Measurements from ENCODE around the gene HSPB8.

The HSPB8 gene

DNA sequence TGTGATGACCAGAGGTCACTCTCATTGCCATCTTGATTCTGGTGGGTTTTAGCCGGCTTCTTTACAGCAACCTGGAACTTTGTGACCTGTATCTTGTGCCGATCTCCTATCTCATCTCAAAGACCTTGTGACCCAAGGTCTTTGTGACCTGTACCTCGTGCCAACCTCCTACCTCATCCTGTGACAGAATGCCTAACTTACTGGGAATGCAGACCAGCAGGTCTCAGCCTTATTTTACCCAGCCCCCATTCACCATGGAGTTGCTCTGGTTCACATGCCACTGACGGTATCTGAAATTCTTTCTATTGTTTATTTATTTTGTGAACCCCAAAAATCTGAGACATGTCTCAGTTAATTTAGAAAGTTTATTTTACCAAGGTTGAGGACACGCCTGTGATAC lies 7.4 kb upstream of the HSPB8 start:
- no peak for DNase-seq (ENCODE audit: low read depth)

DNA sequence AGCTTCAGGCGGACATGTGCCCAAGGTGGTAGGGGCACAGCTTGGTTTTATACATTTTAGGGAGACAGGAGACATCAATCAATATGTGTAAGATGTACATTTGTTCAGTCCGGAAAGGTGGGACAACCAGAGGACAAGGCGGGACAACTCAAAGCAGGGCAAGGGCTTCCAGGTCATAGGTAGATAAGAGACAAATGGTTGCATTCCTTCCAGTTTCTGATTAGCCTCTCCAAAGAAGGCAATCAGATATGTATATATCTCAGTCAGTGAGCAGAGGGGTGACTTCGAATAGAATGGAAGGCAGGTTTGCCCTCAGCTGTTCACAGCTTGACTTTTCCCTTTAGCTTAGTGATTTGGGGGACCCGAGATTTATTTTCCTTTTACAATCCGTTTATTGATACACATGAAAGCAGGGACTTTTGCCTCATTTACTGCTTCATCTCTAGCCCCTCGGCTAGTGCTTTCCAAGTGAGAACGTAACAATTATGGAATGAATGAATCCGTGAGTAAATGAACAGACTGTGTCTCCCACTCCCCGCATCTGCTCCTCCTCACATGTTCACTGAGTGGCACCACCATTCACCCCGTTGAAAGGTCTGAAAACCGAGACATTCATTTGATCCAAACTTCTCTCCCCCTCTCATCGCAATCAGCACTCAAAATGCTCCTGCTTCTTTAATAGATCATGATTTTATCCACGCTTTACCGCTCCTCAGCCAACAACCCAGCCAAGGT lies 6.9 kb upstream of the HSPB8 start:
- no peak for DNase-seq (ENCODE audit: low read depth)

DNA sequence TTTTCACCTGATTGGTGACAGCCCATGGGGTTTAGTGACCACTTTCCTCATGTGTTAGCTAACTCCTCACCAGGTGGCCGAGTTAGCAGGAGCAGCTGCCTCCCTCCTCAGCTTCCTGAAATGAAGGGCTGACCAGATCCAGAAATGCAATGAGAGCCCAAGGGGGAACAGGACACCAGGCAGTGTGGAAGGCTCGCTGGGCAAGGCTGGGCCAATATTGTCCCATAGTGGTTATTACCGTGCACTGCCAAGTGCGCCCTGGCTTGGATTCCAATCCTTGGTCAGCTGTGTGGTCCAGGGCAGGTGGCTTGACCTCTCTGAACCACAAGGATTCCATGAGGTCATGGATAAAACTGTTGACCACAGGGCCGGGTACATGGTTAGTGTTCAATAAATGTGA lies 3.6 kb upstream of the HSPB8 start:
- DNase-seq (ENCODE audit: low read depth), result no peak

DNA sequence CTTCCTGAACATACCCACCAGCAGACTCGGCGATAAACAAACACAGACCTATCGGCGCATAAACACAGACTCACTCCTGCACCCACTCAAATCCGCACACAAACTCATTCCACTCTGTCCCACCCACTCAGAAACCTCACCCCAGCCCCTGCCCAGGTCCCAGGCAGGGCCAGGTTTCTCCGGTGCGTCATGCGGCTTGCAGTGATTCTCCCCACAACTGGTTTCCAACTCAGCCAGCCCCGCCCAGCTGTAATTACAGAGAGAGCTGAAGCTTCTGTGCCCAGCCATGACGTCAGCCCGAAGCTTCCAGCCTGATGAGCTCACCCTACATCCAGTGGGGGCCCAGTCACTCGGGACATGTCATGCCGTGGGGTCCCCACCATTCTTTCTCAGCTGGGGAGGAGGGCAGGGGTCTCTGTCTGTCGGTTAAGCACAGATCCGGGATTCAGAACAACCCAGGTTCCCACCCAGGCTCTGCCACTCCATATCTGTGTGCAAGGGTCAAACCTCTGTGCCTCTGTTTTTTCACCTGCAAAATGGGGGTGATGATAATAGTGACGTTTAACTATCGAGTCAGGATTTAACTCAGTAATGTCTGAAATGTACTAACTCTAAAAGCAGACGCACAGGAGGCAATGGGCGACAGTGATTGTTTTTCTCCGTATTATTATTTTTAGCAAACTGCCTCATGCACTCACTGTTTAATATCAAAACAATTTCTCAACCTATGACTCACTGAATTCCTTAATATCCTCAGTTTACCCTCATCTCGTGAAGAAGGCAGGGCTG lies 2.3 kb upstream of the HSPB8 start:
- DNase-seq (ENCODE audit: low read depth), result no peak

DNA sequence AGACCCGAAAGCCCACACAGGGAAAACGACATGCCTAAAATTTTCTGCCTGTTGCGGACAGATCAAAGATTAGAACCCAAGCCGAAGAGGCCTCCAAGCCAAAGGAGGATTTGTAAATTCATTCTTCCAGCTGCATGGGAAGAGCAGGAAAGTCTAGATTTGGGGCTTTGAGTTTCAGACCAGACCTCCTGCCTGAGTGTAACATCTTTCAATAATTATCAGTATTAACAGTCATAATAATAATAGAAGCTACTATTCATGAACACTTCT lies 1.7 kb upstream of the HSPB8 start:
- no peak for DNase-seq (ENCODE audit: low read depth)

DNA sequence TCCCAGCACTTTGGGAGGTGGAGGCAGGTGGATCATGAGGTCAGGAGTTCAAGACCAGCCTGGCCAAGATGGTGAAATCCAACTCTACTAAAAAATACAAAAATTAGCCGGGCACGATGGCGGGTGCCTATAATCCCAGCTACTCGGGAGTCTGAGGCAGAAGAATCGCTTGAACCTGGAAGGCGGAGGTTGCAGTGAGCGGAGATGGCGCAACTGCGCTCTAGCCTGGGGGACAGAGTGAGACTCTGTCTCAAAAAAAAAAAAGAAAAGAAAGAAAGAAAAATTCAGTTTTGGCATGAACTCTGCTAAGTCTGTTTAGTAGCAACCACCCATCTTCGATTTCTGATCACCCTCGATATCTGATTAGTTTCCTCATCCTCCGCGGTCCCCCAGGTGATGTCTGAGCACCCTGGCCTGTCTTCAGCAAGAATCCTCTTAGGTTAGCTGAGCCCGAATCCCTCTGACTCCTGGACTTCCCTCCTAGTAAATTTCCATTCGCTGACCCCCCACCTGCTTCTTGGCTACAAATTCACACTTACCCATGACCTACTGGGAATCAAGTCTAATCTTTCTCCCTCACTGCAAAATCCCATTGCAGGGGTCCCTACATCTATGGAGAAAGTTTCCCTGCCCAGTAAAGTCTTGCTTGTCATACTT lies 879 bp upstream of the HSPB8 start:
- DNase-seq (ENCODE audit: low read depth), result no peak

DNA sequence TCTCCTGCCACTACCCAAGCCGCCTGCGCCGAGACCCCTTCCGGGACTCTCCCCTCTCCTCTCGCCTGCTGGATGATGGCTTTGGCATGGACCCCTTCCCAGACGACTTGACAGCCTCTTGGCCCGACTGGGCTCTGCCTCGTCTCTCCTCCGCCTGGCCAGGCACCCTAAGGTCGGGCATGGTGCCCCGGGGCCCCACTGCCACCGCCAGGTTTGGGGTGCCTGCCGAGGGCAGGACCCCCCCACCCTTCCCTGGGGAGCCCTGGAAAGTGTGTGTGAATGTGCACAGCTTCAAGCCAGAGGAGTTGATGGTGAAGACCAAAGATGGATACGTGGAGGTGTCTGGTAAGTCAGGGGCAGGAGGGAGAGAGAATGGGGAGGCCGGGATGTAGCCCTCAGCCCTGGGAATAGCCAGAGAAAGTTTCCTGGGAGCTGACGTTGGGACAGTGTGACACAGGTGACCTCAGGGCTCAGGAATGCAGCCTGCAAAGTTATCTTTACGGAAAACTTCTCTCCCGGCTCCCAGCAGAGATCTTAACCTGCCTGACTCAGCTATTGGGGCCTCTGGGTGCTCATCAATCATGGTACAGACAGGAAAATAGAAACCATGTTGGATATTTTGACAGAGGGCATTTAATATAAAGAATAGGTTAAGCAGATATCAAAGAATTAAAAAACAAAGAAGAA lies 747 bp downstream of the HSPB8 start:
- DNase-seq (ENCODE audit: low read depth), result no peak

DNA sequence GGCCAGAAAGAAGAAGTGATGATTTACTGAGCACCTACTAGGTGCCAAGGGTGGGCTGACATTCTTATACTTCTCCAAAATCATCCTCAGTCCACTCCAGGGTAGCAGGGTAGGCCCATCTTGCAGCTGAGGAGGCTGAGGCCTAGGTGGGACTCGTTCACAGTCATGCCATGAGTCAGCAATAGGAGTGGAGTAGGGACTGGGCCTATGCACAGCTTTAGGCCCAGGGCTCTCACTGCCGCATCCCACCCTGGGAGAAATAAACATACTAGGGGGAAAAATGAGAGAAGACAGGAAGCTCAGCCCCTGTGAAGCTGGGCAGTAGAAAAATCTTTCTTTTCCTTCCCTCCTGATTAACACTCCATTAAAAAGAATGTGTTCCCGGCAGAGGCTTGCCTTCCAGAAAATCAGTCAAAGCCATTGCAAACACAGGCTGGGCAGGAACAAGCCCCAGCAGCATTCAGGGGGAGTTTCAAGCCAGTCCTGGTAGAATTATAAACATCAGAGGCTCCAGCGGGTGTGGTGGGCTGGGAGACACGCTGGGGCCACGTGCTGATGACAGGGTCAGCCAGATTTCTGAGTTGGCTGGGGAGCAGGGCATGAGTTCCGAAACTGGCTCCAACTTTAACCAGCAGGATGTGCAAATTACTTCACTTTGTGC lies 1.8 kb downstream of the HSPB8 start:
- no peak for DNase-seq (ENCODE audit: low read depth)

DNA sequence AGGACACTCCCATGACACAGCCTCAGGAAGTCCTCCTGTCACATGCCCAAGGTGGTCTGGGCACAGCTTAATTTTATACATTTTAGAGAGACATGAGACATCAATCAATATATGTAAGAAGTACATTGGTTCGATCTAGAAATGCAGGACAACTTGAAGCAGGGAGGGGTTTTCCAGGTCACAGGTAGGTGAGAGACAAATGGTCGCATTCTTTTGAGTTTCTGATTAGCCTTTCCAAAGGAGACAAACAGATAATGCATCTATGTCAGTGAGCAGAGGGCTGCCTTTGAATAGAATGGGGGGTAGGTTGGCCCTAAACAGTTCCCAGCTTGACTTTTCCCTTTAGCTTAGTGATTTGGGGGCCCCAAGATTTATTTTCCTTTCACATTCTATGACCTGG lies 2.5 kb downstream of the HSPB8 start:
- no peak for DNase-seq (ENCODE audit: low read depth)

DNA sequence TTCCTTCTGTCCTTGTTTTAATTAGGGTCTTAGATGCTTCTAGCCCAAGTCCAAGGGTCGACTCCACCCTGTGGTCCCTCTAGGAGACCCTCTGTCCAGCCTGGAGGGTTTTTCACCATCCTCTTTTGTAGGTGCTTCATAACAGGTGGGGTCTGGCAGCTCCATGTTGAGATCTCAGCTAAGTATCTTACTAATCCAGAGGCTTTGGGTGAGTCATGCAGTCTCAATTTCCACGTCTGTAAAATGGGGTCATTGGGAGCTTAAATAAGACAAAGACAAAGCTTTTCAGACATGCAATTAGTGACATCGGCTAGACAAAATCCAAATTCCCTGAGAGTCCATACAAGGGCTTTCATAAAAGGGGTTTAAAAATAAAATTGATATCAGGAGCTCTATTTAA lies 3.2 kb downstream of the HSPB8 start:
- no peak for DNase-seq (ENCODE audit: low read depth)

DNA sequence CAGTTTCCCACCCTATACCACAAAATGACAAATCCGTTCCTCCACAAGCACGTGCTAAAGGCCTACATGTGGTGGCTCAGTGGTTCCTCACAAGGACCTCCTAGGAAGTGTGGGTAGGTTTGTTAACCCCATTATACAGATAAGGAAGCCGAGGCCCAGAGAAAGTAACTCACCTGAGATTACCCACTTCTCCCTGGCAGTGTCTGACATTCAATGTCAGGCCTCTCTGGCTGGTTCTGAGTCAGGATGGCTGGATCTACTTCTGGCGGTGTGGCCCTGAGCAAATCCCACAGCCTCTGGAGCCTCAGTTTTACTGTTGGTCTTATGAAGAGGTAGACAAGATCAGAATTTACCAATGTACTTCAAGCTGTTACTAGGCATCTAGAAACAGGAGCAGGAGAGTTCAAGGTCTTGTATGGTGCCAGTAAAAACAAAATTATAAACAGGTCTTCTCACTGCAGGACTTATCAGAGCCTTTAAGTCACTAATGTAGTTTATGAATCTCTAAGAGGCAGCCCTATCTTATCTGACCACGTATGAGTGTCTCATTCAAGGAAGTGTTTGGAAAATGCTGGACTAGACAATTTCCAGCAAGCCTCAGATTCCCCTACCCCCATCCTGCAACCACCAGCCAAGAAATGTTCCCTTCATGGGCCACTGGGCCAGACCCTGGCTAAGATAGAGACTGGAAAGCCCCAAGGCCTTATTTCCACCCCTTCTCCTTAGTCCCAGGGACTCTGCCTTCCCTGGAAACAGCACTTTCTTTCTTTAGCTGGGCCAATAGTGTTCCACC lies 4.2 kb downstream of the HSPB8 start:
- no peak for DNase-seq (ENCODE audit: low read depth)

DNA sequence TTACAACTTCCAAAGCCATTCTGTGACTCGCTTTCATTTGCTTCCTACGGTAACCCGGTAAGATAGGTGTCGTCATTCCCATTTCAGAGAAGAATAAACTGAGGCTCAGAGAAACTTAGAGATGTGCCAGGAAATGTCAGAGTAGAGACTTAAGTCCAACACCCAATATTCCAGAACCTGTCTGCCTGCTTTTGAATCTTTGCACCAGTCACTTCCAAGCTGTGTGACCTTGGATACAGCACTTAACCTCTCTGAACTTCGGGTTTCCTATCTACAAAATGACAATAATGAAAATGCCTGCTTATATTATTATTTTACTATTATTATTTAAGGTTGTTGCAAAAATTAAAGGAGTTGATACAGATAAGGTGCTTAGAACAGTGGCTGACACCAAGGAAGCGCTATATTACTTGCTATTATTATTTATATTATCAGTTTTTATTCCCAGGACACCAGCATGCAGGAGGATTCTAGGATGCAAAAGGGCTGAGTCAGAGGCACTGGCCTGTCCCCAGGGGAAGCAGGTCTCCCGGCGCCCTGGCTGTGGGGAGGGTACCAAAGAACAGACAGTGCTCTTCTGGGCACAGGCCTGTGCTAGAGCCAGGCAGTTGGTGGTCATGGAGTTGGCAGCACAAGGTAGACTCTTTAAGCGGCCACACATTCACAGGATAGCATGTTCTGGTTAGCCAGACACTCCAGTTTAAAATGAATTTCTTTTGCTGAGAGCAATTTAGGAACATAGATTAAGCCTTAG lies 5.4 kb downstream of the HSPB8 start:
- DNase-seq (ENCODE audit: low read depth), result no peak

DNA sequence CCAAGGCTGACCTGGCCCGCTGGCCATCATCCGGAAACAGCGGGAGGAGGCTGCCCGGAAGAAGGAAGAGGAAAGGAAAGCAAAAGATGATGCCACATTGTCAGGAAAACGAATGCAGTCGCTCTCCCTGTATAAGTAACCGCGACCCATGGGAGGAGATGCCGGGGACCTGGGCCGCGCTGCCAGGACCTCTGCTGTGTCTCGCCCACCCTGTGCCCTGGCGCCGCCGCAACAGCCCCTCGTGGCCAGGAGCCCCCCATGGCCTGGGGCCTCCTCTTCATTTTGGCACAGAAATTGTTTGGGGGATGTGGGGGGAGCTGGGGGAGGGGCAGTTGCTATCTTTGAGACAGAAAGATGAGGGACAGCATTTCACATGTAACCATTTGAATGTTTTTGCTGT lies 16.5 kb downstream of the HSPB8 start:
- DNase-seq (ENCODE audit: low read depth), result no peak

DNA sequence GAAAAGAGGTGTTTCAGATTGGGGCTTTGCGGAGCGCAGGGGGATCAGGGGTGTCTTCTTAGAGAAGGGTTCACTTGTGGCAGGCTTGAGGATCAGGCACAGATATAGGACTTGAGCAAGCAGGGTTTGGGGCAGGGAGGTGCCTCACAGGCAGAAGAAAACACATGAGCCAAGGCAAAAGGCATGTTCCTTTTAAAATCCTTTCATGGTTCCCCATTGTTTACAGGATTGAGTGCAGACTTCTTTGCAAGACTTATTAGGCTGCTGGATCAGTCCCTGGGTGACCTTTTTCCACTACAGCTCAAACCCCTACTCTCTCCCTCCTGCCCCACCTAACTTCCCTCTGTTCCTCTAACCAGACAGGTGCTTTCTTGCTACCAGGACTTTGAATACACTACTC lies 19.7 kb downstream of the HSPB8 start:
- DNase-seq (ENCODE audit: low read depth), result no peak

DNA sequence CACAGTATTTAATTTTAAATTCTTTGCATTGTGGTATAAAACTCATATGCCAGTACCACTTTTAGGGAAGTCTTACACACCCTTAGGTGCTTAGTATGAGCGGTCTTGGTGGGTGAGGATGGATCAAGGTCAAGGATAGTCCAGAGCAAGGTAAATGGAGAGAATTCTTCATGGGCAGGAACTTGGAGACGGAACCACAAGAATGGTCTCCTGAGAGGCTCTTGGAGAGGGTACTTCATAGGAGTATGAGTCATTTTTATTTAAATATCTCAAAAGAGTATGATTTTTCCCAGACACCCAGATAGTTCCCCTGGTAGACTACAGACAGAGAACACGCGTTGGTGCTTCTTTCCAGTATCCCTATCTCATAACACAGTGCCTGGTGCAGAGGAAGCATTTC lies 21.9 kb downstream of the HSPB8 start:
- no peak for DNase-seq (ENCODE audit: low read depth)

DNA sequence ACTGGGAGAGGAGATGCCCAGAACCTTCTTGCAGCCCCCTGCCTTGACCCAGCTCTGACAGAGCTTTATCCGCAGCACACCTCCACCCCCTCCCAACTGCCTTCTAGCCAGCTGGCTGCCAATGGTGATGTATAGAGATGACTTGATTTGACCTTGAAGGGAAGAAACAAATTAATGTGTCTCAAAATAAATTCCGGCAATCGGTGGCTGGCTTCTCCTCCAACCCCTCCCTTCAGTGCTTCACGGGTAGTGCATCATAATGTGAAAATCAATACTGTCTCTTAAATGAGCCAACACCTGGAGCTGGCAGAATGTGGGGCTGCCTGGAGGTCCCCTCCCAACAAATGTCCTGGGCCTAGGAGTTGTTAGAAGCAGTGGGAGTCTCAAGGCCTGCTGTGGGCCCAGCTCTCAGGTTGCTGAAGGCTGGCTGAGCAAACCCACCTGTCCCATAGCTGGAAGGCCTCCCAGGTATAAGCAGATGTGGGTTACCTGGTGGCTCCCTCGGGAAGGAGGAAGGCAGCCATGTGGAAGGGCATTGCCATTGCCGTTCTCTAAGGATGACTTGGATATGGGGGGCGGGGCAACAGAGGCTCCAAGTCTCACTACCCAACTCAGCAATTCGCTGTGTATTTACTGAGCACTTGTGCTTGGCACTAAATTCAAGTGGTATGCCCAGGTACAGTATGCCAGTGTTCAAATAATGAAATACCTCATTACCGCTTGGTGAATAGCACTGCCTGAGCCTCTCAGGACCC lies 23.2 kb downstream of the HSPB8 start:
- DNase-seq (ENCODE audit: low read depth), result no peak

DNA sequence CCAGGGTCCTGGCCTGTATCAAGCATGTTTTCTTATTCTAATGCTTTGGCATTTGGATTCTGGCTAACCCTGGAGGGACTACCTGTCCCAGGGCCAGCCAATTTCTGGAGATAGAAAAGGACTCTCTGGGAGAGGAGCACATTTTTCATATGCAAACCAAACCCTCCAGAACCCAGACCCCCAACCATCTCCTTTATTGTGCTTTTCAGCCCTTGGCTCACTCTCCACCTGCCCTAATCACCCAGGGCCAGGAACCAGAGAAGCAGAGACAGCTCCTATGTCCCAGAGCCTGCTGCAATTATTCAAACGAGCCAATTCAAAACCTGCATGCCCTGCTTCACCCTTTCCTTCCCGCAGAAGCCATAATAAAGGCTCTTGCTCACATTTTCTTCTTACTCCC lies 23.8 kb downstream of the HSPB8 start:
- no peak for DNase-seq (ENCODE audit: low read depth)

DNA sequence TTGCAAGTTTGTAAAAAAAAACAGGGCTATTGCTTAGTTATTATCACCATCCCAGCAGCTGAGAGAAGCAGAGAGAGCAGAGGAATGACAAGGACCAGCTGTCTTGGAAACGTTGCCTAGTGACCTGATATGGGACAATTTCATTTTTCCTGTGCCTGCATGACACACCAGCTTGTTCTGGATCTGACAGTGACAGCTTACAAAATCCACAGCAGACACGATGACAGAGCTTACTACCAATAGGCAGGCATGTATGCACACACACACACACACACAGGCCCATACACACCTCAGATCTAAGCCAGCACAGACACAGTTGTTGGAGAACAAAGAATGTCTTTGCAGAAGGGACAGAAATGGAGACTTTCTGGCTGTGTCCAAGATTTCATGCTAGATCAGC lies 25.4 kb downstream of the HSPB8 start:
- DNase-seq (ENCODE audit: low read depth), result no peak

DNA sequence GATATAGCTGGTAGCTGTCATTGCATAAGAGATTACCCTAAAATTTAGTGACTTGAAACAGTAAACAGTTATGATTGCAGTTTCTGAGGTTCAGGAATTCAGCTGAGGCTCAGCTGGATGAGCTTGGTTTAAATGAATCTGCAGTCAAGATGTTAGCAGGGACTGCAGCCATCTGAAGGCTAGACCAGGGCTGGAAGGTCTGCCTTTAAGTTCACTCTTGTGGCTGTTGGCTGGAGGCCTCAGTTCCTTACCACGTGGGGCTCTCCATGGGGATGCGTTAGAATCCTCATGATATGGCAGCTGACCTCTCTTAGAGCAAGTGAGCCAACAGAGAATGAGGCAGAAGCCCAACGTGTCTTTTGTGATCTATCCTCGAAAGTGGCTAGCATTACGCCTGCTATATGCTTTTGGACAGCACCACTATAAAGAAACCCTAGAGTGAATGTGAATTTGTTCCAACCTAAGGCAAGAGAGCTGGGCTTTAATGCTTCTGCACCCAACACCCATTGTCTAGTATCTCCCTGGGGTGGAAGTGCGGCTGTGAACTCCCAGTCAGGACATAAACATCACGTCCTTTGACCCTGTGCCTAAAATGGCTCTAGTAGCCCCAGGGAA lies 26.0 kb downstream of the HSPB8 start:
- DNase-seq (ENCODE audit: low read depth), result no peak
